Stimulated activated CD4-positive, alpha-beta T cell treated with anti-CD3 and anti-CD28 coated beads, Interleukin-12 subunit alpha, Interleukin-12 subunit beta, amount 100 ng/mL, for 24 hours (primary cell): ENCODE measurements around the gene ASAP2.
"Not testable (repeated sequence)": the region's sequence is repeated elsewhere in the genome, so short reads cannot be mapped to it uniquely, and the experiment has no call there.

Experiments
- DNase-seq, 2 experiments: peaks; one replicate each; pipeline ENCODE4 v3.0.0-alpha.2; 2020; ENCODE audit warnings: low read depth in 2 of 2

Gene ASAP2

GRCh38 chr2:9380702-9381628, 174.4 kb downstream of the ASAP2 start:
- no peak for DNase-seq

- no peak for DNase-seq
These were observed 176.1 kb downstream of the ASAP2 start for GRCh38 chr2:9382604-9383235.

GRCh38 chr2:9384521-9384920, 177.9 kb downstream of the ASAP2 start:
- DNase-seq = no peak

GRCh38 chr2:9385841-9386240, 179.2 kb downstream of the ASAP2 start:
- DNase-seq = no peak

- DNase-seq = no peak
These were observed 181.6 kb downstream of the ASAP2 start for GRCh38 chr2:9388199-9388681.

GRCh38 chr2:9388950-9389911, 182.6 kb downstream of the ASAP2 start:
- DNase-seq = no peak

- no peak for DNase-seq
These were observed 183.7 kb downstream of the ASAP2 start for GRCh38 chr2:9390151-9390850.

- DNase-seq = no peak
These were observed 184.4 kb downstream of the ASAP2 start for GRCh38 chr2:9390991-9391390.

GRCh38 chr2:9391961-9392720, 185.5 kb downstream of the ASAP2 start:
- no peak for DNase-seq

- DNase-seq = no peak
These were observed 186.5 kb downstream of the ASAP2 start for GRCh38 chr2:9392898-9393765.

GRCh38 chr2:9394816-9395215, 188.2 kb downstream of the ASAP2 start:
- DNase-seq = no peak

- DNase-seq = no peak
These were observed 190.6 kb downstream of the ASAP2 start for GRCh38 chr2:9397201-9397600.

- DNase-seq = not testable (repeated sequence)
These were observed 191.6 kb downstream of the ASAP2 start for GRCh38 chr2:9398251-9398650.

GRCh38 chr2:9398881-9399780, 192.5 kb downstream of the ASAP2 start:
- no peak for DNase-seq

- DNase-seq = no peak
These were observed 193.9 kb downstream of the ASAP2 start for GRCh38 chr2:9400268-9401058.

- no peak for DNase-seq
These were observed 194.5 kb downstream of the ASAP2 start for GRCh38 chr2:9401059-9401547.

GRCh38 chr2:9401646-9402371, 195.2 kb downstream of the ASAP2 start:
- no peak for DNase-seq
